ENCODE data around the gene STAT6. TPM values are rescaled to one million over a fixed set of nuclear protein-coding genes. Genes with fewer than 3 reads are reported as not detected.

The STAT6 gene
- polyA plus RNA-seq, 3 donors from 2014 or later: 71.1 to 94.0 (median 89.1) TPM

DNA sequence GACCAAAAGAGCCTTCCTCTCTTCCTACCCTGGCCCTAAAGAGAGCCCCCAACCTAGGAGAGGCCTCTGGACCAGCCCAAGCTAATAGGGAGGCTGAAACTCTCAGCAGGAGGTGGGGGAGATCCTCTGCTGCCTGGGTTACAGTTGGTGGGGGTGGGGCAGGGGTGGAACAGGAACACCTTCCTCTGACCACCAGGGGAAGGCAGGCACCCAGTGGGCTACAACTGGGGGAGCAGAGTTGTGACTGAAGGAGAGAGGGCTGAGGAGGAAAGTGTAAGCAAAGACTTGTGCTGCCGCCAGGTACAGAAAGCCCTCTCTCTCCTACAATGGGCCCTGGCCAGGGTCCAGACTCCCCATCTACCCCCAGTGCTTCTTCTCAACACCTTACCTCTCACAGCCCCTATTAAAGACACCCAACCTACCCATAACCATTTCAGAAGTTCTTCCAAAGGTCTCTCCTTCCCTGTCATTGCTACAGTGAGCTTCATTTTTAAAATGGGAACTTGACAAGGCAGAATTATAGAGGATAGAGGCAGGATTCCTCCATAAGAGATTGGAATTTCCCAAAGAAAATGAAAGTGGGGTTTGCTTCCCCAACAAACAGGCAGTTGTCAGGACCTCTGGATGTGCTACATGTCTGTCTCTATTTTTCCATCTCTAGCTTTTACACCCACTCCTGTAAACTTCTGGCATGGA lies 62.6 kb downstream of the STAT6 start:
- H3K4me1 Mint-ChIP-seq: peaks cover 25 to 42% of the 10 kb centered on the region in 2 donors
- H3K4me3 Mint-ChIP-seq: no peak overlapping the region
- DNase-seq: no peak
- peaks cover 0 to 3% (median 0%) of the 10 kb centered on the region in 3 donors for H3K36me3 Mint-ChIP-seq
- H3K27ac Mint-ChIP-seq: no peak overlapping the region
- H3K27me3 Mint-ChIP-seq (ENCODE audit: low read depth in 3 of 3): peaks cover 6 to 11% (median 9%) of the 10 kb centered on the region in 3 donors
- no peaks in the 10 kb centered on the region for H3K9me3 Mint-ChIP-seq

DNA sequence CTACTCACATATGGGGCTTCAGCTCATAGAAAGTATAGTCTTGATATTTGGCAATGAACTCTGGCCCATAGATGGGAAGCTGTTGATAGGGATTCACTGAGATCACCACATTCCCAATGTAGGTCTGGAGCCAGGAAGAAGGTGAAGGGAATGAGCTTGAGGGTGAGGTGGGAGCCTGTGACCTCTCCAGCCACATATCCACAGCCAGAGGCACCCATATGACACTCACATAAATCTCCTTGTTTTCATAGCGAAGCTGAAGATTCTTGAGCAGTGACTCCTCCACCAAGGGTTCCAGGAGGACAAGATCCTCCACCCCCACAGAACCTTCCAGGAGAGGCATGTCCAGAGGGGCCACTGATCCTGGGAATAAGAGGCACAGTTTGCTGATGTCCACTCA lies 63.2 kb downstream of the STAT6 start:
- peak overlapping the region in 4 of 5 donors; percentile 1 to 70 (median 58) for H3K4me3 Mint-ChIP-seq
- no peak for DNase-seq
- H3K36me3 Mint-ChIP-seq: peaks cover 0 to 3% (median 0%) of the 10 kb centered on the region in 3 donors
- H3K27me3 Mint-ChIP-seq (ENCODE audit: low read depth in 3 of 3): peaks cover 6 to 11% (median 9%) of the 10 kb centered on the region in 3 donors
- no peaks in the 10 kb centered on the region for H3K9me3 Mint-ChIP-seq
- peaks cover 25 to 42% of the 10 kb centered on the region in 2 donors for H3K4me1 Mint-ChIP-seq
- peak overlapping the region in 2 of 6 donors; percentile 13 to 24 for H3K27ac Mint-ChIP-seq

DNA sequence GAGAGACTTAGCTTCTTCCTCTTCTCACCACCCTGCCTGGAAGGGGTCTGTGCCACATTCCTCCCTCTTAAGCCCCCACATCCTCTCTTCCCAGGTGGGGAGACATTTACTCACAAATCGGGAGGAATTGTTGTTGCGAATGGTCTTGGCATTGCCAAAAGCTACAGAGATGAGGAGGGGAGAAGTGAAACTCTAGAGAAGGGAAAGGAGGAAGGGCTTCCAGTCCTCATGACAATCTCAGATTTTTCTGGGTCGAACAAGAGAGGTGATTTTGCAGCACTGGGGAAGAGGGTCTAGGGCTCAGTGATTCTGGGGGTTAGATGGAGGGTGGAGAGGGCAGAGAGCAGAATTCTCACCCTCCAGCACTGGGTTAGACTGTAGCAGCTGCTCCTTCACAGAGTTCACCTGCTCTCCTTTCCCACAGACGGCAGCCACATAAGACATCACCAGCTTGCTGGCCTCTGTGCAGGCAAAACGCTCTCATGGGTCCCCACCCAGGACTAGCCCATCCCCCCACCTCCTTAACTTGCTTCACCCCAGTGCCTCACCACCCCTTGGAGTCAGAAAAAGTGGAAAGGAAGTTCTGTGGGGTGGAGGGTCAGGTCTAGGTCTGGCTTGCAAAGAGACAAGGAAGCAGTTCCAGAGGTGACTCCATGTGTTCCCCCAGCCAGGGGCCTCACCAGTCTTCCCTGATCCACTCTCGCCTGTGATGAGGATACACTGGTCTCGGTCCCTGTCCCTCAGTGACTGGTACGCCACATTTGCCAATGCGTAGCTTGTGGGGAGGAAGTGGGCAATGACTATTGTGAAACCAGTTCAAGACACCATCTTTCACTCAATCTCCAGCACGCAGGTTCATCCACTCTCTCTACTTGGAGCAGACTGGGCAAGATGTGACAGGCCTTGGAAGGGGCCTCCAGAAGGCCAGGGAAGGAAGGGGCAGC lies 63.9 kb downstream of the STAT6 start:
- Mint-ChIP-seq H3K27me3 (ENCODE audit: low read depth in 3 of 3) (peaks cover 6 to 16% (median 9%) of the 10 kb centered on the region in 3 donors), H3K27ac (peak overlapping the region; percentile 1 to 65 (median 26))

DNA sequence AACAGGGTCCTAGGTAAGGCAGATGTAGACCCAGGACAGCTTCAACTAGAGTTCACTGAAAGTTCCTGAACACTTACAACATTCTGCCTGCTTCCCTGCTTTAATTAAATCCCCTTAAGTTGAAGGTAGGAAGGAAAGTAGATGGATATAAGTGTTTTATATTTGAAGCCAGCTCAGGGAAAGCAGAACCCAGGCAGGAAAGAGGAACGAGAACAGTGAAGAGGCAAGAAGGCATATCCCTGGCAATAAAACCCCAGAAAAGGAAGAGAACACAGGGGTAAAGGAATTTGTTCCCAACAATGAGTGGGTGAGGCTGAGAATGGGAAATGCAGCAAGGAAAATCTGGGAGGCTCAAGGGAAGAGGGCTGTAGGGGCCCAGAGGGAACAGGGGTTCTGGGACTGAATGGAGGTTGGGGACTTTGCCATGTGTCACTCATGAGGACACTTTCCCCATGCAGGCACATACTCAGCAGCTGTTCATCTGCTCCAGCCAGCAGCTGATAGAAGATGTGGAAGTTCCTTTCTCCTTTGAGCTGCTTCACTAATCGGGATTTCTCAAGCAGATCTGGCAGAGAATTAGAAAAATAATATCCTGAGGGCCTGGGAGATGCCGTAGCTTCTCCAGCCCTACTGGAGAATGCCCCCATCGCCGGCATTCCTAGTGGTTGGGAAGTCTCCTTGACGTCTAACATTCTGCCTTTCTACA lies 64.9 kb downstream of the STAT6 start:
- Mint-ChIP-seq H3K4me1 (peaks cover 25 to 40% of the 10 kb centered on the region in 2 donors), H3K36me3 (peaks cover 0 to 3% (median 0%) of the 10 kb centered on the region in 3 donors), H3K4me3 (peak overlapping the region in 1 of 5 donors; percentile 70), H3K27me3 (ENCODE audit: low read depth in 3 of 3) (peaks cover 6 to 21% (median 9%) of the 10 kb centered on the region in 3 donors), H3K27ac (peak overlapping the region in 1 of 6 donors; percentile 47), H3K9me3 (no peaks in the 10 kb centered on the region)
- DNase-seq: no peak

More for the DNA sequence above, 63.9 kb downstream of the STAT6 start:
- peak overlapping the region; percentile 31 to 70 (median 59) for H3K4me3 Mint-ChIP-seq
- no peaks in the 10 kb centered on the region for H3K9me3 Mint-ChIP-seq
- peaks cover 0 to 3% (median 0%) of the 10 kb centered on the region in 3 donors for H3K36me3 Mint-ChIP-seq
- H3K4me1 Mint-ChIP-seq: peaks cover 25 to 42% of the 10 kb centered on the region in 2 donors
- DNase-seq: peak; percentile 55 to 65 (median 56)

Other genes with a start within 250 kb of the STAT6 start
- gene SDR9C7, start 177.0 kb downstream of the STAT6 start, polyA plus RNA-seq: not detected
- 1 to 10 TPM in 1 of 3 donors, under 1 TPM in 2; 0.14 to 1.9 (median 0.18) TPM for gene RDH16, start 153.8 kb downstream of the STAT6 start, polyA plus RNA-seq
- gene ZBTB39, start 104.8 kb downstream of the STAT6 start, polyA plus RNA-seq: 1 to 10 TPM in 2 of 3 donors, not detected in 1; 1.1 to 2.6 TPM
- not detected for gene TAC3, start 94.8 kb downstream of the STAT6 start, polyA plus RNA-seq
- gene MYO1A, start 61.2 kb downstream of the STAT6 start, polyA plus RNA-seq: not detected
- 1 to 10 TPM; 1.6 to 4.1 (median 2.6) TPM for gene NEMP1, start 32.6 kb downstream of the STAT6 start, polyA plus RNA-seq
- gene NAB2, start 22.2 kb downstream of the STAT6 start, polyA plus RNA-seq: 1 to 10 TPM; 1.0 to 2.7 (median 1.3) TPM
- under 1 TPM in 2 of 3 donors, not detected in 1; 0.08 to 0.22 TPM for gene LRP1, start 17.1 kb upstream of the STAT6 start, polyA plus RNA-seq
- not detected for gene LRP1-AS, start 36.3 kb upstream of the STAT6 start, polyA plus RNA-seq
- not detected for gene NXPH4, start 105.4 kb upstream of the STAT6 start, polyA plus RNA-seq
- gene SHMT2, start 118.3 kb upstream of the STAT6 start, polyA plus RNA-seq: 10 to 100 TPM; 43.1 to 50.8 (median 49.3) TPM
- gene STAC3, start 139.8 kb upstream of the STAT6 start, polyA plus RNA-seq: not detected

All from immature natural killer cell (primary cell).